Measurements from ENCODE around the gene PPP6R1.

Gene PPP6R1

GRCh38 chr19:55245236-55245904, 13.4 kb downstream of the PPP6R1 start:
- H3K4me3 ChIP-seq (ENCODE audit: low read depth, low read length), result no peak overlapping the region
- DNase-seq, result no peak
- in situ Hi-C loops (cut with HindIII; ENCODE audit: low pct_ligation_motif_present, low sequenced_read_pairs), result no loop called here
- no peak overlapping the region for H3K27ac ChIP-seq
- H3K36me3 ChIP-seq (replicated peaks), result peaks cover 47% of the 10 kb centered on the region
- no peaks in the 10 kb centered on the region for H3K27me3 ChIP-seq (replicated peaks)
- TF ChIP-seq CTCF (IDR thresholded peaks at IDR 0.05; ENCODE audit: low read depth, low read length, missing control alignments), result no peak

- H3K4me3 ChIP-seq (ENCODE audit: low read depth, low read length), result no peak overlapping the region
- DNase-seq, result no peak
- TF ChIP-seq CTCF (IDR thresholded peaks at IDR 0.05; ENCODE audit: low read depth, low read length, missing control alignments), result no peak
- in situ Hi-C loops (cut with HindIII; ENCODE audit: low pct_ligation_motif_present, low sequenced_read_pairs), result no loop called here
- no peaks in the 10 kb centered on the region for H3K27me3 ChIP-seq (replicated peaks)
- H3K36me3 ChIP-seq (replicated peaks), result peaks cover 58% of the 10 kb centered on the region
- no peak overlapping the region for H3K27ac ChIP-seq
Observed at GRCh38 chr19:55244004-55244680, 14.7 kb downstream of the PPP6R1 start.

- no peak for DNase-seq
- in situ Hi-C loops (cut with HindIII; ENCODE audit: low pct_ligation_motif_present, low sequenced_read_pairs), result no loop called here
- Histone ChIP-seq H3K4me3 (ENCODE audit: low read depth, low read length) (no peak overlapping the region), H3K36me3 (replicated peaks) (peaks cover 73% of the 10 kb centered on the region), H3K27ac (no peak overlapping the region), H3K27me3 (replicated peaks) (no peaks in the 10 kb centered on the region)
- TF ChIP-seq CTCF (IDR thresholded peaks at IDR 0.05; ENCODE audit: low read depth, low read length, missing control alignments), result no peak
Observed at GRCh38 chr19:55242517-55242916, 16.3 kb downstream of the PPP6R1 start.

GRCh38 chr19:55241935-55242464, 16.8 kb downstream of the PPP6R1 start:
- Histone ChIP-seq H3K36me3 (replicated peaks) (peaks cover 78% of the 10 kb centered on the region), H3K27ac (no peak overlapping the region), H3K27me3 (replicated peaks) (no peaks in the 10 kb centered on the region), H3K4me3 (ENCODE audit: low read depth, low read length) (no peak overlapping the region)
- in situ Hi-C loops (cut with HindIII; ENCODE audit: low pct_ligation_motif_present, low sequenced_read_pairs), result no loop called here
- no peak for TF ChIP-seq CTCF (IDR thresholded peaks at IDR 0.05; ENCODE audit: low read depth, low read length, missing control alignments)
- no peak for DNase-seq

- no peak for DNase-seq
- Histone ChIP-seq H3K27ac (no peak overlapping the region), H3K27me3 (replicated peaks) (no peaks in the 10 kb centered on the region), H3K36me3 (replicated peaks) (peaks cover 81% of the 10 kb centered on the region), H3K4me3 (ENCODE audit: low read depth, low read length) (no peak overlapping the region)
- in situ Hi-C loops (cut with HindIII; ENCODE audit: low pct_ligation_motif_present, low sequenced_read_pairs), result no loop called here
- TF ChIP-seq CTCF (IDR thresholded peaks at IDR 0.05; ENCODE audit: low read depth, low read length, missing control alignments), result no peak
Observed at GRCh38 chr19:55241143-55241934, 17.5 kb downstream of the PPP6R1 start.

Data from brain microvascular endothelial cell (primary cell).